D341Med (cell line): ENCODE results near the gene DMRT1.

ENCODE experiments used
- DNase-seq: peaks from one replicate; pipeline ENCODE4 v3.0.0; 2012; ENCODE audit warnings: low spot score

DMRT1 gene

GRCh38 chr9:1002678-1003077, 161.2 kb downstream of the DMRT1 start:
- DNase-seq = no peak

- DNase-seq = peak; percentile 49
Measured at GRCh38 chr9:1005043-1005667, 163.7 kb downstream of the DMRT1 start.

- no peak for DNase-seq
Measured at GRCh38 chr9:1007312-1007711, 165.8 kb downstream of the DMRT1 start.

- DNase-seq = no peak
Measured at GRCh38 chr9:1008216-1008615, 166.7 kb downstream of the DMRT1 start.

GRCh38 chr9:1009101-1009707, 167.7 kb downstream of the DMRT1 start:
- DNase-seq = peak; percentile 85

GRCh38 chr9:1013021-1013420, 171.5 kb downstream of the DMRT1 start:
- no peak for DNase-seq

GRCh38 chr9:1014225-1014624, 172.7 kb downstream of the DMRT1 start:
- no peak for DNase-seq

GRCh38 chr9:1014640-1015039, 173.1 kb downstream of the DMRT1 start:
- DNase-seq = no peak

GRCh38 chr9:1018121-1018520, 176.6 kb downstream of the DMRT1 start:
- DNase-seq = peak; percentile 70
